Peyer's patch (tissue), 4 donors: Measurements from ENCODE around the gene CDK19. TPM values are rescaled to one million over a fixed set of nuclear protein-coding genes. Genes with fewer than 3 reads are reported as not detected.

Source experiments
- DNase-seq, 3 donors: peaks; one replicate each; pipeline ENCODE4 v3.0.0-alpha.2; 2017 to 2019
- H3K27ac ChIP-seq, 4 donors: fragments of 200-600 bp; sonication (generic); one replicate each; pipeline ENCODE4 v1.5.1; 2016 to 2019
- H3K27me3 ChIP-seq, 2 donors: fragments of 200-600 bp; sonication (generic); one replicate each; pipeline ENCODE4 v1.5.1; 2019
- H3K36me3 ChIP-seq, 3 donors: fragments of 200-600 bp; sonication (generic); one replicate each; pipeline ENCODE4 v1.5.1; 2016 to 2019
- H3K4me1 ChIP-seq, 4 donors: fragments of 200-600 bp; sonication (generic); one replicate each; pipeline ENCODE4 v1.5.1; 2016 to 2019
- H3K4me3 ChIP-seq, 4 donors: fragments of 200-600 bp; sonication (generic); 1 replicate in 3 of 4; 2 replicates in 1 of 4; pipeline ENCODE4 v1.5.1; 2016 to 2019; ENCODE audit warnings: mild to moderate bottlenecking in 1 of 4
- H3K9me3 ChIP-seq, 4 donors: fragments of 200-600 bp; sonication (generic); one replicate each; pipeline ENCODE4 v1.5.1; 2016 to 2019; ENCODE audit warnings: mild to moderate bottlenecking in 1 of 4
- CTCF ChIP-seq, 6 experiments: fragments of 450-650 bp in 4 of 6; fragments of 200-600 bp in 2 of 6; sonication (generic) in 1 of 6; IDR thresholded peaks; one replicate each; pipeline ENCODE4 v1.5.1; 2017 to 2019; ENCODE audit warnings: antibody characterized with exemption in 6 of 6, mild to moderate bottlenecking in 3 of 6, moderate library complexity in 1 of 6
- POLR2A ChIP-seq, 2 donors: fragments of 450-650 bp; IDR thresholded peaks; one replicate each; pipeline ENCODE4 v1.5.1; 2017; ENCODE audit warnings: antibody characterized with exemption in 2 of 2, mild to moderate bottlenecking in 2 of 2, moderate library complexity in 2 of 2
- total RNA-seq, 4 donors: library from RNA; depleted of rRNA; stranded (reverse); fragments of >200 nt; gene quantifications; one replicate each; pipeline ENCODE4 v1.1.0, GENCODE V29; 2016

Gene CDK19
- total RNA-seq, 4 donors from 2014 or later: 10.5 to 14.6 (median 12.9) TPM

GRCh38 chr6:110693994-110694393, 121.3 kb downstream of the CDK19 start:
- Histone ChIP-seq H3K27ac (no peak overlapping the region), H3K36me3 (no peaks in the 10 kb centered on the region), H3K9me3 (no peaks in the 10 kb centered on the region), H3K4me1 (peaks cover 0 to 3% (median 0%) of the 10 kb centered on the region in 4 donors), H3K27me3 (no peaks in the 10 kb centered on the region), H3K4me3 (no peak overlapping the region)
- no peak for DNase-seq
- TF ChIP-seq CTCF (IDR thresholded peaks at IDR 0.05) (no peak), POLR2A (IDR thresholded peaks at IDR 0.05) (no peak)

GRCh38 chr6:110693296-110693695, 122.0 kb downstream of the CDK19 start:
- no peak overlapping the region for H3K27ac ChIP-seq
- no peak overlapping the region for H3K4me3 ChIP-seq
- TF ChIP-seq POLR2A (IDR thresholded peaks at IDR 0.05): no peak
- TF ChIP-seq CTCF (IDR thresholded peaks at IDR 0.05): no peak
- no peak for DNase-seq
- H3K36me3 ChIP-seq: no peaks in the 10 kb centered on the region
- no peaks in the 10 kb centered on the region for H3K27me3 ChIP-seq
- peaks cover 0 to 7% (median 0%) of the 10 kb centered on the region in 4 donors for H3K4me1 ChIP-seq
- no peaks in the 10 kb centered on the region for H3K9me3 ChIP-seq

- Histone ChIP-seq H3K4me3 (no peak overlapping the region), H3K27me3 (no peaks in the 10 kb centered on the region), H3K9me3 (no peaks in the 10 kb centered on the region), H3K36me3 (no peaks in the 10 kb centered on the region), H3K4me1 (peaks cover 0 to 9% (median 3%) of the 10 kb centered on the region in 4 donors), H3K27ac (no peak overlapping the region)
- no peak for DNase-seq
- no peak for TF ChIP-seq CTCF (IDR thresholded peaks at IDR 0.05)
- no peak for TF ChIP-seq POLR2A (IDR thresholded peaks at IDR 0.05)
These were observed 124.4 kb downstream of the CDK19 start for GRCh38 chr6:110690916-110691315.

GRCh38 chr6:110690106-110690654, 125.1 kb downstream of the CDK19 start:
- TF ChIP-seq POLR2A (IDR thresholded peaks at IDR 0.05) (no peak), CTCF (IDR thresholded peaks at IDR 0.05) (no peak)
- peaks cover 0 to 9% (median 3%) of the 10 kb centered on the region in 4 donors for H3K4me1 ChIP-seq
- no peak overlapping the region for H3K27ac ChIP-seq
- H3K36me3 ChIP-seq: no peaks in the 10 kb centered on the region
- no peaks in the 10 kb centered on the region for H3K27me3 ChIP-seq
- H3K9me3 ChIP-seq: no peaks in the 10 kb centered on the region
- no peak for DNase-seq
- H3K4me3 ChIP-seq: no peak overlapping the region

- DNase-seq: no peak
These were observed 125.9 kb downstream of the CDK19 start for GRCh38 chr6:110689275-110689935.

More at GRCh38 chr6:110689275-110689935, 125.9 kb downstream of the CDK19 start:
- peaks cover 0 to 9% (median 3%) of the 10 kb centered on the region in 4 donors for H3K4me1 ChIP-seq
- no peaks in the 10 kb centered on the region for H3K9me3 ChIP-seq
- no peaks in the 10 kb centered on the region for H3K36me3 ChIP-seq
- H3K27me3 ChIP-seq: no peaks in the 10 kb centered on the region
- no peak overlapping the region for H3K27ac ChIP-seq
- no peak overlapping the region for H3K4me3 ChIP-seq
- TF ChIP-seq POLR2A (IDR thresholded peaks at IDR 0.05) (no peak), CTCF (IDR thresholded peaks at IDR 0.05) (no peak)
